H1 (cell line): ENCODE data around the gene TSHR. TPM values are rescaled to one million over a fixed set of nuclear protein-coding genes. Genes with fewer than 3 reads are reported as not detected.

Source experiments
- CTCF ChIA-PET: fragments of 300-600 bp; sonication (Branson Sonifier 250); formaldehyde crosslinking; loops from one replicate; lab custom pipeline; 2021; ENCODE audit not compliant: partially characterized antibody; lab: Charles Lee
- POLR2A ChIA-PET: fragments of 300-600 bp; sonication (Branson Sonifier 250); formaldehyde crosslinking; loops from one replicate; lab custom pipeline; 2021; ENCODE audit warnings: inconsistent platforms; ENCODE audit not compliant: partially characterized antibody; lab: Charles Lee
- DNase-seq, 2 experiments: peaks; one replicate each; pipeline versions ENCODE4 v3.0.0 to v3.0.0-alpha.2; 2010 to 2022; ENCODE audit warnings: low spot score in 2 of 2, low read depth in 1 of 2, mixed read lengths in 1 of 2
- FAIRE-seq: peaks from 2 replicates; lab custom pipeline; 2011; peaks lifted over from hg19 to GRCh38; lab: Jason Lieb, UNC
- H2AFZ ChIP-seq: 2 replicates; pipeline ENCODE4 v1.8.1; 2012; ENCODE audit warnings: low read length, inconsistent platforms
- H2AK5ac ChIP-seq: 2 replicates; pipeline ENCODE4 v1.6.1; 2013; ENCODE audit warnings: low read depth, low read length
- H2BK120ac ChIP-seq: replicated peaks from 2 replicates; pipeline ENCODE3; 2013; ENCODE audit warnings: low read depth, low read length, inconsistent platforms
- H2BK12ac ChIP-seq: 2 replicates; pipeline ENCODE4 v1.6.1; 2013; ENCODE audit warnings: low read depth, low read length
- H2BK15ac ChIP-seq: 2 replicates; pipeline ENCODE4 v1.6.1; 2013; ENCODE audit warnings: low read length
- H2BK20ac ChIP-seq: 2 replicates; pipeline ENCODE4 v1.6.1; 2013; ENCODE audit warnings: low read length
- H2BK5ac ChIP-seq: 2 replicates; pipeline ENCODE4 v1.6.1; 2013; ENCODE audit warnings: low read depth, low read length
- H3K14ac ChIP-seq: 2 replicates; pipeline ENCODE4 v1.6.1; 2013; ENCODE audit warnings: inconsistent platforms; ENCODE audit not compliant: insufficient read length
- H3K18ac ChIP-seq: 2 replicates; pipeline ENCODE4 v1.6.1; 2013; ENCODE audit warnings: low read length; ENCODE audit errors: extremely low read depth
- H3K23ac ChIP-seq: 2 replicates; pipeline ENCODE4 v1.6.1; 2013; ENCODE audit warnings: inconsistent platforms; ENCODE audit not compliant: insufficient read length
- H3K23me2 ChIP-seq: 2 replicates; pipeline ENCODE4 v1.6.1; 2013; ENCODE audit warnings: low read depth, low read length
- H3K27ac ChIP-seq: 2 replicates; pipeline ENCODE4 v1.6.1; 2011; ENCODE audit warnings: low read depth, low read length, inconsistent platforms
- H3K27me3 ChIP-seq, 4 experiments: replicated peaks in 1 of 4; 1 replicate in 1 of 4; 2 replicates in 3 of 4; pipeline versions ENCODE4 v1.6.1 to v1.8.1; 2011 to 2013; ENCODE audit warnings: low read length in 3 of 4, mild to moderate bottlenecking in 3 of 4, inconsistent platforms in 2 of 4, mixed read lengths in 2 of 4, moderate library complexity in 1 of 4; ENCODE audit not compliant: control insufficient read depth in 3 of 4, insufficient read depth in 3 of 4; ENCODE audit errors: extremely low read depth in 1 of 4
- H3K36me3 ChIP-seq, 4 experiments: 2 replicates each; pipeline versions ENCODE4 v1.6.1 to v1.8.1; 2011 to 2013; ENCODE audit warnings: mild to moderate bottlenecking in 4 of 4, low read length in 3 of 4, moderate library complexity in 2 of 4, control low read depth in 1 of 4, inconsistent platforms in 1 of 4; ENCODE audit not compliant: insufficient read depth in 4 of 4, control insufficient read depth in 2 of 4
- H3K4ac ChIP-seq: replicated peaks from 2 replicates; pipeline ENCODE3; 2013; ENCODE audit warnings: low read length, low read depth, mixed read lengths, inconsistent platforms; ENCODE audit not compliant: insufficient read length
- H3K4me1 ChIP-seq, 4 experiments: replicated peaks in 1 of 4; 1 replicate in 1 of 4; 2 replicates in 3 of 4; pipeline versions ENCODE4 v1.6.1 to v1.8.1; 2011 to 2013; ENCODE audit warnings: low read length in 3 of 4, inconsistent platforms in 2 of 4, mixed read lengths in 1 of 4; ENCODE audit not compliant: insufficient read depth in 4 of 4, control insufficient read depth in 3 of 4
- H3K4me2 ChIP-seq, 2 experiments: 2 replicates each; pipeline versions ENCODE4 v1.6.1 to v1.8.1; 2011 to 2013; ENCODE audit warnings: low read depth in 2 of 2, low read length in 2 of 2, control low read depth in 1 of 2, inconsistent platforms in 1 of 2, mild to moderate bottlenecking in 1 of 2; ENCODE audit not compliant: insufficient read depth in 1 of 2
- H3K4me3 ChIP-seq, 4 experiments: fragments of 200-600, 300-600 bp in 1 of 4; sonication (generic), shearing (Covaris generic), sonication (Bioruptor Twin) in 1 of 4; 2 replicates each; pipeline versions ENCODE4 v1.5.1 to v1.8.1; 2011 to 2016; ENCODE audit warnings: low read length in 4 of 4, low read depth in 3 of 4, control low read depth in 2 of 4, inconsistent platforms in 2 of 4, mild to moderate bottlenecking in 2 of 4, mixed read lengths in 1 of 4, moderate library complexity in 1 of 4; ENCODE audit not compliant: insufficient read depth in 2 of 4; ENCODE audit errors: extremely low read depth in 1 of 4
- H3K56ac ChIP-seq: replicated peaks from 2 replicates; pipeline ENCODE3; 2013; ENCODE audit warnings: low read depth, mild to moderate bottlenecking, mixed read lengths, low read length, inconsistent platforms; ENCODE audit not compliant: insufficient read length
- H3K79me1 ChIP-seq: 2 replicates; pipeline ENCODE4 v1.6.1; 2013; ENCODE audit warnings: low read depth, low read length, control low read depth
- H3K79me2 ChIP-seq, 2 experiments: 2 replicates each; pipeline versions ENCODE4 v1.6.1 to v1.8.1; 2012 to 2013; ENCODE audit warnings: low read length in 2 of 2, mild to moderate bottlenecking in 2 of 2, inconsistent platforms in 1 of 2; ENCODE audit not compliant: insufficient read depth in 2 of 2, control insufficient read depth in 1 of 2
- H3K9ac ChIP-seq, 4 experiments: replicated peaks in 1 of 4; 1 replicate in 1 of 4; 2 replicates in 3 of 4; pipeline versions ENCODE4 v1.6.1 to v1.8.1; 2011 to 2013; ENCODE audit warnings: low read depth in 3 of 4, low read length in 3 of 4, control low read depth in 2 of 4, mild to moderate bottlenecking in 2 of 4, moderate library complexity in 2 of 4, inconsistent platforms in 1 of 4; ENCODE audit errors: extremely low read depth in 1 of 4
- H3K9me3 ChIP-seq, 2 experiments: 2 replicates each; pipeline versions ENCODE4 v1.6.1 to v1.8.1; 2012 to 2013; ENCODE audit warnings: mild to moderate bottlenecking in 2 of 2, moderate library complexity in 2 of 2, control low read depth in 1 of 2, inconsistent platforms in 1 of 2, low read depth in 1 of 2, low read length in 1 of 2, mixed read lengths in 1 of 2; ENCODE audit not compliant: insufficient read depth in 2 of 2
- H4K20me1 ChIP-seq, 2 experiments: replicated peaks in 1 of 2; 2 replicates each; pipeline versions ENCODE3 to v1.8.1; 2011 to 2013; ENCODE audit warnings: inconsistent platforms in 2 of 2, low read length in 2 of 2, mild to moderate bottlenecking in 1 of 2; ENCODE audit not compliant: insufficient read depth in 2 of 2, control insufficient read depth in 1 of 2
- H4K5ac ChIP-seq: 2 replicates; pipeline ENCODE4 v1.6.1; 2013; ENCODE audit warnings: low read length, low read depth, mixed read lengths, inconsistent platforms; ENCODE audit not compliant: insufficient read length
- H4K8ac ChIP-seq: 2 replicates; pipeline ENCODE4 v1.8.0; 2013; ENCODE audit warnings: mild to moderate bottlenecking, moderate library complexity, low read length, inconsistent platforms; ENCODE audit not compliant: insufficient read depth; ENCODE audit errors: extremely low read depth
- H4K91ac ChIP-seq: replicated peaks from 2 replicates; pipeline ENCODE3; 2013; ENCODE audit warnings: low read length, mixed read lengths, inconsistent platforms; ENCODE audit not compliant: insufficient read length
- RXRA ChIP-seq: IDR thresholded peaks from 2 replicates; pipeline ENCODE4 v1.6.1; 2011; ENCODE audit warnings: low read depth, mild to moderate bottlenecking, low read length, moderate library complexity; ENCODE audit not compliant: insufficient read depth
- TBP ChIP-seq: IDR thresholded peaks from 2 replicates; pipeline ENCODE4 v1.6.1; 2011; ENCODE audit warnings: low read depth, low read length, improper control_type of control experiment
- ZNF274 ChIP-seq: IDR thresholded peaks from 2 replicates; pipeline ENCODE4 v1.7.0; 2012; ENCODE audit warnings: low read length, borderline replicate concordance; ENCODE audit errors: extremely low read depth
- WGBS, 2 experiments: shearing (Covaris generic) in 1 of 2; methylation state at CpG; one replicate each; pipeline versions ENCODE4 v1.1.6 to v1.1.7; 2013 to 2015; ENCODE audit warnings: low lambda C conversion rate in 2 of 2, mixed read lengths in 2 of 2, inconsistent platforms in 1 of 2, low coverage in 1 of 2, missing lambda C conversion rate in 1 of 2; ENCODE audit not compliant: insufficient replicate concordance in 2 of 2, insufficient coverage in 1 of 2, insufficient read length in 1 of 2; ENCODE audit errors: extremely low coverage in 1 of 2, missing lambda C conversion rate in 1 of 2; 5-methylcytosine and 5-hydroxymethylcytosine counted together
- polyA plus RNA-seq, 7 experiments: library from polyadenylated mRNA; depleted of rRNA in 3 of 7; stranded (reverse) in 5 of 7; unstranded in 2 of 7; fragments of >200 nt in 5 of 7; fragments of 200-250 nt in 2 of 7; gene quantifications; 1 replicate in 5 of 7; 2 replicates in 1 of 7; 4 replicates in 1 of 7; pipeline versions ENCODE4 v1.2.1 to v1.2.3, GENCODE V29; 2011 to 2013; ENCODE audit warnings: missing spikeins in 2 of 7, mixed read lengths in 2 of 7
- total RNA-seq: library from RNA; stranded (reverse); fragmentation: NEBNext Ultra II Directional; extraction: Animal tissue kit (Norgen Biotek cat#: 25700); gene quantifications from 2 replicates; pipeline ENCODE4 v1.2.1, GENCODE V29; 2021
- TF ChIP-seq, protein P1 (sequence below): IDR thresholded peaks from 2 replicates; pipeline ENCODE4 v1.6.1; 2012; ENCODE audit warnings: inconsistent platforms
- TF ChIP-seq, protein P2 (sequence below): IDR thresholded peaks from 2 replicates; pipeline ENCODE4 v1.6.1; 2012; ENCODE audit warnings: inconsistent platforms
- TF ChIP-seq, protein P3 (sequence below): IDR thresholded peaks from 2 replicates; pipeline ENCODE4 v1.6.1; 2011; ENCODE audit warnings: low read depth, mild to moderate bottlenecking, low read length; ENCODE audit not compliant: insufficient read depth

TSHR gene
- total and polyA plus RNA-seq, 2 of the 8 experiments (the other 6 are each of a cell fraction or from before 2014, with no cell fraction given): 0.27 TPM; not detected in 1

DNA sequence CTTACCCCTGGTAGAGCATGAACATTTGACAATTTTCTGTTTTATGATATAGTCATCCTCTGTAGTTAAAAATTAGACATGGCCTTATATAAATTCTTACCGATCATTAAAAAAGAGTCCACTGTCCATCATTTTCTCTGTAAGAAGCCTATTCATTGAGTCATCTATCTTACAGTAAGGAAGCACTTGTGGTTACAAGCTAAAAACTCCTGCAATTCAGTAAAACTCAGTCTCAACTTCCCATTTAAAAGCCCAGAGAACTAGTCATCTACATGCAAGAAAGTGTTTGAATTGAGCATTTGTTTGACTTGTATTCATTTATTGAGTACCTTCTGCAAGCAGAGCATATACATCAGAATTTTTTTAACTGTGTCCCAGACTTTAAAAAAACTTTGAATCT, 202.0 kb downstream of the TSHR start:
- Histone ChIP-seq H3K18ac (no peak overlapping the region), H3K9ac (no peak overlapping the region), H3K4me2 (no peak overlapping the region), H3K4ac (no peak overlapping the region), H3K36me3 (no peaks in the 10 kb centered on the region), H4K8ac (no peak overlapping the region), H2AFZ (no peak overlapping the region), H3K27ac (no peak overlapping the region), H3K9me3 (no peaks in the 10 kb centered on the region), H4K91ac (no peak overlapping the region), H3K14ac (no peak overlapping the region), H3K79me2 (no peaks in the 10 kb centered on the region), H2AK5ac (no peak overlapping the region), H3K4me3 (no peak overlapping the region), H3K23ac (no peak overlapping the region), H2BK20ac (no peak overlapping the region), H2BK5ac (no peak overlapping the region), H4K5ac (no peak overlapping the region), H2BK12ac (no peak overlapping the region), H2BK120ac (no peak overlapping the region), H2BK15ac (no peak overlapping the region), H3K56ac (no peak overlapping the region), H3K4me1 (no peaks in the 10 kb centered on the region), H3K23me2 (no peaks in the 10 kb centered on the region), H3K79me1 (no peaks in the 10 kb centered on the region), H4K20me1 (no peaks in the 10 kb centered on the region), H3K27me3 (no peaks in the 10 kb centered on the region)
- FAIRE-seq (no peak), DNase-seq (no peak)
- ChIA-PET POLR2A (interaction anchor here (1.1 kb wide), 1 partner anchor 8 kb away, joined by 3 read pairs; no protein-coding TSS in a partner anchor), CTCF (interaction anchor here (1.5 to 9.0 kb wide), 3 partner anchors 13 to 161 kb away, joined by 5 to 65 read pairs (median 5); no protein-coding TSS in a partner anchor)
- WGBS, 2 experiments: 90% methylated on average over 1 of the region's 1 CpG; no CpG with 5 or more reads in 1 of the 2 experiments
- TF ChIP-seq TBP (no peak), RXRA (no peak), ZNF274 (no peak)
- TF ChIP-seq, protein P1, sequence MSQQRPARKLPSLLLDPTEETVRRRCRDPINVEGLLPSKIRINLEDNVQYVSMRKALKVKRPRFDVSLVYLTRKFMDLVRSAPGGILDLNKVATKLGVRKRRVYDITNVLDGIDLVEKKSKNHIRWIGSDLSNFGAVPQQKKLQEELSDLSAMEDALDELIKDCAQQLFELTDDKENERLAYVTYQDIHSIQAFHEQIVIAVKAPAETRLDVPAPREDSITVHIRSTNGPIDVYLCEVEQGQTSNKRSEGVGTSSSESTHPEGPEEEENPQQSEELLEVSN: no peak
- TF ChIP-seq, protein P2, sequence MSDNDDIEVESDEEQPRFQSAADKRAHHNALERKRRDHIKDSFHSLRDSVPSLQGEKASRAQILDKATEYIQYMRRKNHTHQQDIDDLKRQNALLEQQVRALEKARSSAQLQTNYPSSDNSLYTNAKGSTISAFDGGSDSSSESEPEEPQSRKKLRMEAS: no peak
- TF ChIP-seq, protein P3, sequence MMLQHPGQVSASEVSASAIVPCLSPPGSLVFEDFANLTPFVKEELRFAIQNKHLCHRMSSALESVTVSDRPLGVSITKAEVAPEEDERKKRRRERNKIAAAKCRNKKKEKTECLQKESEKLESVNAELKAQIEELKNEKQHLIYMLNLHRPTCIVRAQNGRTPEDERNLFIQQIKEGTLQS: no peak
